GM06990 (cell line): ENCODE results near the gene MAD1L1.

Source experiments
- DNase-seq: peaks from one replicate; pipeline ENCODE4 v3.0.0-alpha.2; 2011; ENCODE audit not compliant: insufficient read length; ENCODE audit errors: extremely low read depth
- H3K27me3 ChIP-seq: replicated peaks from 2 replicates; pipeline ENCODE4 v1.6.0; 2011; ENCODE audit warnings: low read length; ENCODE audit not compliant: control insufficient read depth, insufficient read depth
- H3K36me3 ChIP-seq: 2 replicates; pipeline ENCODE4 v1.5.1; 2011; ENCODE audit warnings: low read length; ENCODE audit not compliant: control insufficient read depth, insufficient read depth
- H3K4me3 ChIP-seq: replicated peaks from 2 replicates; pipeline ENCODE4 v1.5.1; 2011; ENCODE audit warnings: low read depth, mild to moderate bottlenecking, control low read depth, low read length
- TF ChIP-seq, protein P1 (sequence below): IDR thresholded peaks from 2 replicates; pipeline ENCODE4 v1.5.1; 2011; ENCODE audit warnings: low read length, control low read depth, mild to moderate bottlenecking, inconsistent platforms; ENCODE audit not compliant: insufficient read depth, poor library complexity, severe bottlenecking

Gene MAD1L1

DNA sequence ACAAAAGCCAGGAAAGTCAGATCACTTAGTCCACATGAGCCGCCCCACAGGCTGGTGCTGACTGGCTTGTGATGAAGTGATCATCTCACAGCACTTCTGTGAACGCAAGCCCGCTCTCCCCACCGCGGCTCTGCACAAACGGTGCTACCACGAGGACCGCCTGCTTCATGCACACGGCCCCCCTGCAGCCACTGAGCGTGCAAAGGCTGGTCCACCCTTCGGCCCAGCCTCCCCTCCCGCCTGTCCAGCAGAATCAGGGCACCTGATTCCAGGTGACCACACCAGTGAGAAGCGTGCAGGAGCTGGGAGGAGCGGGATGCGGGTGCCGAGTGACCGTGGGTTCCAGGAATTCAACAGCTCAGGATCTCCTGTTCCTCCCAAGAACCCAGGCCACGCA, 32.2 kb downstream of the MAD1L1 start:
- peaks cover 29% of the 10 kb centered on the region for H3K36me3 ChIP-seq
- H3K4me3 ChIP-seq = no peak overlapping the region
- no peaks in the 10 kb centered on the region for H3K27me3 ChIP-seq
- no peak for DNase-seq
- TF ChIP-seq, protein P1, sequence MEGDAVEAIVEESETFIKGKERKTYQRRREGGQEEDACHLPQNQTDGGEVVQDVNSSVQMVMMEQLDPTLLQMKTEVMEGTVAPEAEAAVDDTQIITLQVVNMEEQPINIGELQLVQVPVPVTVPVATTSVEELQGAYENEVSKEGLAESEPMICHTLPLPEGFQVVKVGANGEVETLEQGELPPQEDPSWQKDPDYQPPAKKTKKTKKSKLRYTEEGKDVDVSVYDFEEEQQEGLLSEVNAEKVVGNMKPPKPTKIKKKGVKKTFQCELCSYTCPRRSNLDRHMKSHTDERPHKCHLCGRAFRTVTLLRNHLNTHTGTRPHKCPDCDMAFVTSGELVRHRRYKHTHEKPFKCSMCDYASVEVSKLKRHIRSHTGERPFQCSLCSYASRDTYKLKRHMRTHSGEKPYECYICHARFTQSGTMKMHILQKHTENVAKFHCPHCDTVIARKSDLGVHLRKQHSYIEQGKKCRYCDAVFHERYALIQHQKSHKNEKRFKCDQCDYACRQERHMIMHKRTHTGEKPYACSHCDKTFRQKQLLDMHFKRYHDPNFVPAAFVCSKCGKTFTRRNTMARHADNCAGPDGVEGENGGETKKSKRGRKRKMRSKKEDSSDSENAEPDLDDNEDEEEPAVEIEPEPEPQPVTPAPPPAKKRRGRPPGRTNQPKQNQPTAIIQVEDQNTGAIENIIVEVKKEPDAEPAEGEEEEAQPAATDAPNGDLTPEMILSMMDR = no peak

DNA sequence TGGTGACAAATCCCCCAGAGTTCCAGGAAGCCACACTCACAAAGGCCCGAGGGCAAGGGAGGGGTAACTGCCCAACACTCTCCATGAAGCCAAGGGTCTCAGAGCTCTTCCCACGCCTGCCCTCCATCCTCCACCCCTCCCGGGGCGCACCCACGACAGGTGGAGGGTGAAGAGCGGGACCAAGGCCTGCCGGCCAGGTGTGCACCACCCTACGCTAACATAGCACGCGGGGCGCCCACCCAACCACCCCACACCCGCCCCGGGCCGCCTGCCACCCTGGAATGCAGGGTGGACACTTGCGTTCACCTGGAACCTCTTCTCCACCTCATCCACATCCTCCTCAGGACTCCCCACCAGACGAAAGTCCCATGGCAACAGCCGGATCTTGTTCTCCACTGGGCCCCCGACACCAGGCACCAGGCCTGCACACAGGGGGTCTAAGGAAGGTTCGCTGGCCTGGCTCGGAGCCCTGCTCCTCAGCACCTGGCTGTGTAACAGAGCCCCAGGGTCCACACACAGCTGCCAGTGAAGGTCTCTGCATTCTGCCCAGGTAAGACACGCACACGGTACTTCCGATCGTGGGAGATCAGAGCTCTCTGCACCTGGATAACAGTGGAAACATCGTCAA, 32.7 kb downstream of the MAD1L1 start:
- TF ChIP-seq, protein P1 = no peak
- no peak for DNase-seq

DNA sequence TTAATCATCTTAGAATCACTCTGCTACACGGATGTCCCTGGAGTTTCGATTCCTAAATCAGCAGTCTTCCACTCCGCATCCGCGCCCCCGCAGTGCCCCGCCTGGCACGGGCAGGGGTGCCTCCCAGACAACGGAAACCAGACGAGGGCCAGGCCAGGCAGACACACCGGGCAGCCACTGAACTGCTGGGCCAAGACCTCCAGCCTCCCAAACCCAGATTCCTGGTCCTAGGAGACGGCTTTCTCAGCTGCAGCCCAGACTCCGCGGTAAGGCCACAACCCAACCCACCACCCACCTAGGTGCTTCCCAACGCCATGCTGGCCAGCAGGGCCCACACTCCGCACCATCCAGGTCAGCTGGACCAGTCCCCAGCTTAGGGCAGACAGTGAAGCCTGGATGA, 33.2 kb downstream of the MAD1L1 start:
- H3K27me3 ChIP-seq = no peaks in the 10 kb centered on the region
- TF ChIP-seq, protein P1 = no peak
- H3K4me3 ChIP-seq = no peak overlapping the region
- H3K36me3 ChIP-seq = peaks cover 30% of the 10 kb centered on the region
- no peak for DNase-seq

More for the DNA sequence above, 32.7 kb downstream of the MAD1L1 start:
- H3K36me3 ChIP-seq = peaks cover 30% of the 10 kb centered on the region
- H3K27me3 ChIP-seq = no peaks in the 10 kb centered on the region
- H3K4me3 ChIP-seq = no peak overlapping the region

DNA sequence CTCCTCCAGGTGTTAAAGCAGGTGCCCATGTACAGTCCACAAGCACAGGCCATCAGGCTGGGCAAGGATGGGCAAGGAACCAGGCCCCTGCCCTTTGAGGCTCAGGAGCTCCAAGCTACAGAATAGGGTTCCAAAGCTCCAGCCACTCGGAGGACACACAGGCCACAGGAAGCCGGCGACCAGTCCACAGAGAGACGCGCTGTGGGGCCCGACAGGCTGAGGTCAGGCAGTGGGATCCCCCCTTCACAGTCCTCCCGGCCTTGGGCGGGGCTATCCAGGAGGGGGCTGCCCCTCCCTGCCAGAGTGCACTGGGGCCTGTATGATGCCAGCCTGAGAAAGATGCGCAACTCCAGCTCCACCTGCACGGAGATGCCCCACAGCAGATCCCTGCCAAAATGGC, 34.0 kb downstream of the MAD1L1 start:
- H3K4me3 ChIP-seq = no peak overlapping the region
- H3K27me3 ChIP-seq = no peaks in the 10 kb centered on the region
- DNase-seq = no peak
- TF ChIP-seq, protein P1 = no peak
- H3K36me3 ChIP-seq = peaks cover 30% of the 10 kb centered on the region

DNA sequence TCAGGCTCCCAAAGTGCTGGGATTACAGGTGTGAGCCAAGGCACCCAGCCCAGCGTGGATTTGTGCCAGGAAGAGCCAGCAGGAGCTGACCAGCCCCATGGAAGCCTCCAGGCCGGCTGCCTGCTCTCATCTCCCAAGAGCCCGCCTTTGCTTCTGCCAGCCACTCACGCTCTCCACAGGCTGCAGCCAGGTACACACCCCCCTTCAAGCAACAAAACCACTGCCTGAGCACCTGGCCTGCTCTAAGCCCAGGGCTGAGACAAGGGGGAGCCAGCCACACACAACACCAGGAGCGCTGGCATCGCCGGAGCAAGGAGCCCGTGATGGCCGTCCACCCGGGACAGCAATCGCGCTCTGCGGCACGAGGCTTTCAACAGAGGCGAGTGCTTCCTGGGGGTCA, 34.5 kb downstream of the MAD1L1 start:
- TF ChIP-seq, protein P1 = no peak
- no peaks in the 10 kb centered on the region for H3K27me3 ChIP-seq
- DNase-seq = no peak
- H3K4me3 ChIP-seq = no peak overlapping the region
- peaks cover 32% of the 10 kb centered on the region for H3K36me3 ChIP-seq
